T-helper 2 cell (primary cell): ENCODE data around the gene PABPC5.

Source experiments
- DNase-seq, 5 experiments: peaks; one replicate each; pipeline versions ENCODE4 v3.0.0 to v3.0.0-alpha.2; 2012 to 2022
- total RNA-seq, 2 donors: gene quantifications; one replicate each; lab custom pipeline; 2026; lab: John Stamatoyannopoulos, UW

The PABPC5 gene
- total RNA-seq: 0 reads per million in 2 donors

DNA sequence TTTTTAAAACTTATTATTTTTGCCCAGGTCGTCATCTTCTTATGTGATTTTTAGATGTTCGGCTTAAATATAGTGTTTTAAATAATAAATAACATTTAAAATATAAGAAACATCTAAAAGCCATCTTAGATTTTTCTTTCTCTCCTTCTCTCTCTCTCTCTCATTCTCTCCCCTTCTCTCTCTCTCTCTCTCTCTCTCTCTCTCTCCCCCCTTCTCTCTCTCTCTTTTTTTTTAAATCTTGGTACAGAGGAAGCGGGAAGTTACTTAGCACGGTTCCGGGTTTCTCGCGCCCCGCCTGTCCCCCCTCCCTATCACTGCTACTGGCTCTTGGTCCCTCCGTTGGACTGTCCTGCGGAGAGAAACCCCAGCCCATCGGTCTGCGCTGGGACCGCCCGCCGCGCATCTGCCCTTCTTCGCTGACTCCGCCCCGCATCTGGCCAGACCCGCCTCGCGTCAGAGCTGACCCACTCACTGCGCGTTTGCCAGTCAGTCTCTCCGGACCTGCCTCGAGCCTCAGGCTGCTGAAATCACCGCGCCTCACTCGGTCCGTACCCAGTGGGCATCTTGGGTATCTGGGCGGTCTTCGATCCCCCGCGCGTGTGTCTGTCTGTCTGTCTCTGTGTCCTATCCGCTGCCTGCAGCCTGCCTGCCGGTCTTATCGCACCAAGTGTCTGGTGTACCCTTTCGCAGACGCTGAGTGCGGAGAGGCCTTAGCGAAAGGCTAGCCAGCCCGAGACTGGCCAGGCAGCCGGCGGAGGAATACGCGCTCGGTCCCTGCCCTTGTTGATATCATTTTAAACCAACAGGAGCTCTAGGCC, at the start of gene PABPC5:
Gene PABPC5 (plus strand): TSS at position 489 of the 818 bp plus-strand sequence. CDS start 739 bp downstream, outside the sequence.
- DNase-seq: peak in 1 of 5 experiments; percentile 1

DNA sequence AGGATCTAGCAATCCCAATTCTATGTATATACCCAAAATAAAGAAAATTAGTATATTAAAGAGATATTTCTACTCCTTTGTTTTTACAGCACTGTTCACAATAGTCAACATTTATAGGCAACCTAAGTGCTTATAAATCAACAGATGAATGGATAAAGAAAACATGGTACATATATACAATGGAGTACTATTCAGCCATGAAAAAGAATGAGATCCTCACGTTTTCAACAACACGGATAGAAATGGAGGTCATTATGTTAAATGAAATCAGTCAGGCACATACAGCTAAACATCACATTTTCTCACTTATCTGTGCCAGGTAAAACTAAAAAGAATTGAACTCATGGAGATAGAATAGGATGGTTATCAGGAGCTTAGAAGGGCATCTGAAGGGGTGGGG, 45.6 kb upstream of the PABPC5 start:
- DNase-seq: no peak

DNA sequence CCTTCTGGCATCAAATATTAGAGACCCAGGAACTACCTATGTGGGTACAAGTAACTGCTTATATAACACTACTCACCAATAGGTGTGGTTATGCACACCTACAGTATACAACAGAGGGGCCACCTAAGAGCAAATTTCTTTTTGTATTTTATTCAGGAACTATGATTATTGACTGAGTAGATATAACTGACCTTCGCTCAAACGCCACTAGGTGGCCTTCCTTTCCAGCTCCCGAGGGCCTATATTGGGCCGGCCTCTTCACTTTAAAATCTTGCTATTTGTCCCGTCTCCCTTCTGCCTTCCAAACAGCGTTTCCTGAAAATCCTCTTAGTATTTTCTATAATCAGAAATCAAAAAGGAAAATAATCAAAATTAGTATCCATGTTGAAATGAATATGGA, 19.9 kb upstream of the PABPC5 start:
- no peak for DNase-seq

DNA sequence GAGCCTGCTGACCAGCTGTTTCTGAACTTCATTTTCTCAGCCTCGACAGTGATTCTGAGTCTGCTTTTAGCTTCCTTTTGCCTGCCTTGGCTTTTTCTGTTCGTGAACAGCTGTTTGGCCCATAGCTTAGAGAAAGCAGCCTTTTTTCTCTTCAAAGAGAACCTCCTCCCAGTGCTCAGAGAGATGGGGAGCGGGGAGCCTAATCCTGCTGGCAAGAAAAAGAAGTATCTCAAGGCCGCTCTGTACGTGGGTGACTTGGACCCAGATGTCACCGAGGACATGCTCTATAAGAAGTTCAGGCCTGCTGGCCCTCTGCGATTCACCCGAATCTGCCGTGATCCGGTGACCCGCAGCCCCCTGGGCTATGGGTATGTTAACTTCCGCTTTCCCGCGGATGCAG, 756 bp downstream of the PABPC5 start:
- no peak for DNase-seq
